Smooth muscle cell (in vitro differentiated cells): ENCODE data around the gene SMIM44. TPM values are rescaled to one million over a fixed set of nuclear protein-coding genes. Genes with fewer than 3 reads are reported as not detected.
A peak's percentile ranks its signal among the peaks of the same experiment; 100 is the strongest.

Experiments
- DNase-seq: peaks from one replicate; lab custom pipeline; 2025; ENCODE audit not compliant: unreplicated experiment; lab: John Stamatoyannopoulos, UW
- H2AFZ ChIP-seq: fragments of 200-600 bp; sonication (generic); 2 replicates; pipeline ENCODE4 v1.6.0; 2016; ENCODE audit warnings: antibody characterized with exemption, low read depth, mild to moderate bottlenecking
- H3F3A ChIP-seq: fragments of 200-600 bp; sonication (generic); 2 replicates; pipeline ENCODE4 v1.6.0; 2017; ENCODE audit warnings: antibody characterized with exemption, low read depth
- H3K27ac ChIP-seq: fragments of 200-600 bp; sonication (generic); 2 replicates; pipeline ENCODE4 v1.5.1; 2016; ENCODE audit warnings: low read depth, mild to moderate bottlenecking
- H3K27me3 ChIP-seq: fragments of 200-600 bp; sonication (generic); 2 replicates; pipeline ENCODE4 v1.6.1; 2016; ENCODE audit warnings: low read depth, mild to moderate bottlenecking
- H3K36me3 ChIP-seq: fragments of 200-600 bp; sonication (generic); 2 replicates; pipeline ENCODE4 v1.5.1; 2016; ENCODE audit warnings: low read depth
- H3K4me1 ChIP-seq: fragments of 200-600 bp; sonication (generic); 2 replicates; pipeline ENCODE4 v1.5.1; 2016; ENCODE audit warnings: low read depth
- H3K4me2 ChIP-seq: fragments of 200-600 bp; sonication (generic); 2 replicates; pipeline ENCODE4 v1.6.0; 2016; ENCODE audit warnings: mild to moderate bottlenecking
- H3K4me3 ChIP-seq: fragments of 200-600 bp; sonication (generic); 2 replicates; pipeline ENCODE4 v1.5.1; 2016; ENCODE audit warnings: mild to moderate bottlenecking
- H3K79me2 ChIP-seq: fragments of 200-600 bp; sonication (generic); 2 replicates; pipeline ENCODE4 v1.6.0; 2016; ENCODE audit warnings: low read depth, mild to moderate bottlenecking
- H3K9ac ChIP-seq: fragments of 200-600 bp; sonication (generic); 2 replicates; pipeline ENCODE4 v1.6.0; 2016; ENCODE audit warnings: low read depth
- H3K9me3 ChIP-seq: fragments of 200-600 bp; sonication (generic); replicated peaks from 2 replicates; pipeline ENCODE4 v1.5.1; 2016; ENCODE audit warnings: low read depth
- H4K20me1 ChIP-seq: fragments of 200-600 bp; sonication (generic); 2 replicates; pipeline ENCODE4 v1.6.0; 2016; ENCODE audit warnings: low read depth
- WGBS: methylation state at CpG from one replicate; pipeline ENCODE4 v1.1.7; 2016; ENCODE audit warnings: low lambda C conversion rate; 5-methylcytosine and 5-hydroxymethylcytosine counted together
- polyA plus RNA-seq: library from polyadenylated mRNA; unstranded; fragments of >200 nt; fragmentation: Nextera tagmentation; extraction: Ambion mirVana; gene quantifications from 2 replicates; pipeline ENCODE4 v1.2.1, GENCODE V29; 2016
- total RNA-seq: library from RNA; depleted of rRNA; stranded (reverse); fragments of >200 nt; gene quantifications from 2 replicates; pipeline ENCODE4 v1.2.3, GENCODE V29; 2014
- TF ChIP-seq, protein P1 (sequence below): fragments of 200-600 bp; sonication (generic); IDR thresholded peaks from 2 replicates; pipeline ENCODE4 v1.5.1; 2017; ENCODE audit warnings: borderline replicate concordance, mild to moderate bottlenecking, antibody characterized with exemption; ENCODE audit not compliant: insufficient read depth, poor library complexity, severe bottlenecking

Gene SMIM44
- total and polyA plus RNA-seq, 2 experiments from 2014 or later: not detected

DNA sequence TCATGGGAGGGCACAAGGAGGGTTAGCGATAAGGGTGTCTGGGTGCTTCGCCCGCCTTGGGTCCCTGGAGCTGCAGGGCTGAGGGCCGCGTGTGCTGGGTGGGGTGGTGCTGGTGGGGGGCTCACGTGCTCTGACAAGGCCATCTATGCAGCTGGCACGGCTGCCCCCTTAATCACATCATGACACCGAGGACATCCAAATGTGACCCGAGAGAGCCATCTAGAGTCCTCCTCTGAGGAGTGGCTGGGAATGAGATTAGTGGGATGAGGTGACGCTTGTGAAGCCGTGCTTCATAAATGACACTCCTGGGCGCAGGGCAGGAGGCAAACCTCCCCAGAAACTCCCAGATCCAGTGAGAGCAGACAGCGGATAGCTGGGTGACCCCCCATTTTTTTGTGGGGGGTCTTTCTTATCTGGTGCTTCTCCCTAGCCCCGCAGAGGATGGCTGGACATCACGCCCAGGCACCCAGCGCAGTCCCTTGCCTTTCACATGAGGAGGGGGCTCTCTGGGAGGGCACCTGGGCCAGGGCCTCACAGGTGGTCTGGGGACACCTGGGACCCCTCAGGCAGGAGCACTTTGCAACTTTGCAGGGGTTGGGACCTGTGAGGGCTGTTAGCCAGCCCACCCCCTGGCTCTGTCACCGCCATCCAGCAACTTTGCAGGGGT is 29.5 kb upstream of the SMIM44 start:
- Histone ChIP-seq H3K4me2 (no peak overlapping the region), H3K27ac (no peak overlapping the region), H3K9ac (no peak overlapping the region), H3K79me2 (peaks cover 95% of the 10 kb centered on the region), H2AFZ (no peak overlapping the region), H3K36me3 (no peaks in the 10 kb centered on the region), H3F3A (no peaks in the 10 kb centered on the region), H3K9me3 (no peaks in the 10 kb centered on the region), H3K4me1 (no peaks in the 10 kb centered on the region), H4K20me1 (peaks cover 99% of the 10 kb centered on the region), H3K4me3 (no peak overlapping the region), H3K27me3 (no peaks in the 10 kb centered on the region)
- no peak for DNase-seq
- 98% methylated on average over 17 of the region's 17 CpGs for WGBS
- TF ChIP-seq, protein P1, sequence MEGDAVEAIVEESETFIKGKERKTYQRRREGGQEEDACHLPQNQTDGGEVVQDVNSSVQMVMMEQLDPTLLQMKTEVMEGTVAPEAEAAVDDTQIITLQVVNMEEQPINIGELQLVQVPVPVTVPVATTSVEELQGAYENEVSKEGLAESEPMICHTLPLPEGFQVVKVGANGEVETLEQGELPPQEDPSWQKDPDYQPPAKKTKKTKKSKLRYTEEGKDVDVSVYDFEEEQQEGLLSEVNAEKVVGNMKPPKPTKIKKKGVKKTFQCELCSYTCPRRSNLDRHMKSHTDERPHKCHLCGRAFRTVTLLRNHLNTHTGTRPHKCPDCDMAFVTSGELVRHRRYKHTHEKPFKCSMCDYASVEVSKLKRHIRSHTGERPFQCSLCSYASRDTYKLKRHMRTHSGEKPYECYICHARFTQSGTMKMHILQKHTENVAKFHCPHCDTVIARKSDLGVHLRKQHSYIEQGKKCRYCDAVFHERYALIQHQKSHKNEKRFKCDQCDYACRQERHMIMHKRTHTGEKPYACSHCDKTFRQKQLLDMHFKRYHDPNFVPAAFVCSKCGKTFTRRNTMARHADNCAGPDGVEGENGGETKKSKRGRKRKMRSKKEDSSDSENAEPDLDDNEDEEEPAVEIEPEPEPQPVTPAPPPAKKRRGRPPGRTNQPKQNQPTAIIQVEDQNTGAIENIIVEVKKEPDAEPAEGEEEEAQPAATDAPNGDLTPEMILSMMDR: no peak

DNA sequence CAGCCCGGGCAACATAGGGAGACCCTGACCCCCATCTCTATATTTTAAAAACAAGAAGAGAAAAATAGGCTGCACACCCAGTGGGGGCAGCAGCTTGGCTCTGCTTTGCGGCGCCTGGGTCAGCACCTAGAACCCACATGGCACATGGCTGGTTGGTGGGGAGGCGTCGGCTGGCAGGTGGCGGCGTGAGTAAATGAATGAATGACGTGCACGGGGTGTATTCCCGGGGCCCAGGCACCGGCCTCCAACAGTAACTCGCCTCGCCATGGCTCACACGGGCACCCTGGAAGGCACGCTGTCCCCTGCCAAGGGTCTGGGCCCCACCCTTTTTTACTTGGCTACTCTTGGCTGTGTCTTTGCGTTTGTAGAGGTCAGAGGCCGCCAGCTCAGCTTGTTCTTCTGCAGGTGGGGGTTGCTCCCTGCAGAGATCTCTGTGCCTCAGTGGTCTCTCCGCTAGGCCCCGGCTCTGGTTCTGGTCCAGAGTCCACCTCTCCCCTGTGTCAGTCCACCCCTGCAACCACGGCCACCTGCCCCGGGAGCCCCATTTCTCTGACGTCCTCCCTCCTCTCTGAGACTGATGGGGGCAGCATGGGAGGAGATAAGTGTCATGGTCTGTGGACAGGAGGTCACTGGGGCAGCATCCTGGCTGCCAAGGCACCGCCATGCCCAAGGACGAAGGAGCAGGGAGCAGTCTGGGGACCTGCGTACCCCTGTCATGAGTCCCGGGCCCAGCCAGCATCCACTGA is 28.4 kb upstream of the SMIM44 start:
- Histone ChIP-seq H2AFZ (no peak overlapping the region), H3K79me2 (peaks cover 95% of the 10 kb centered on the region), H3K27me3 (no peaks in the 10 kb centered on the region), H3K36me3 (no peaks in the 10 kb centered on the region), H3F3A (no peaks in the 10 kb centered on the region), H3K4me3 (no peak overlapping the region), H3K27ac (no peak overlapping the region), H3K9ac (no peak overlapping the region), H3K4me1 (no peaks in the 10 kb centered on the region), H4K20me1 (peaks cover 95% of the 10 kb centered on the region), H3K4me2 (no peak overlapping the region), H3K9me3 (no peaks in the 10 kb centered on the region)
- WGBS: 97% methylated on average over 24 of the region's 26 CpGs
- no peak for DNase-seq
- TF ChIP-seq, protein P1: no peak

DNA sequence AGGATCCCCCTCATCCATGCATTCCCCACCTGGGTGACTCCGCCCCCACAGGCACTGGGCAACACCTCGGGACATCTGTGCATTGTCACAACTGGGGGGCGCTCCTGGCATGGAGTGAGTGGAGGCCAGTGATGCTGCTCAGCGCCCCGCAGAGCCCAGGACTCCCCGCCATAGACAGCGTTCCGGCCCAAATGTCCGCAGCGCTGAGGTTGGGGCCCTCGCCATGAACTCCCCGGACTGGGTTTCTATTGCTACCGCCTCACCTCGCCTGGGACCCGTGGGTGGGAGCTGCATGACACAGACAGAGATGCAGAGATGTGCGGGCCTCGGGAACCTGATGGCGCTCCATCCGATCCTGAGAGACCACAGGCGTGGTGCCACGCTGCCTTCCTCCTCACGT is 27.5 kb upstream of the SMIM44 start:
- Histone ChIP-seq H4K20me1 (peaks cover 85% of the 10 kb centered on the region), H3K79me2 (peaks cover 90% of the 10 kb centered on the region), H3K4me3 (no peak overlapping the region), H2AFZ (no peak overlapping the region), H3K4me1 (no peaks in the 10 kb centered on the region), H3K27me3 (no peaks in the 10 kb centered on the region), H3K36me3 (no peaks in the 10 kb centered on the region), H3F3A (no peaks in the 10 kb centered on the region), H3K27ac (peak overlapping the region; percentile 87), H3K9ac (no peak overlapping the region), H3K4me2 (no peak overlapping the region), H3K9me3 (no peaks in the 10 kb centered on the region)
- 94% methylated on average over 22 of the region's 22 CpGs for WGBS
- DNase-seq: no peak
- TF ChIP-seq, protein P1: no peak
